ENCODE measurements around the gene INTS15. TPM values are rescaled to one million over a fixed set of nuclear protein-coding genes. Genes with fewer than 3 reads are reported as not detected.

Gene INTS15
- total RNA-seq, 1 donor from 2014 or later: 7.4 TPM

DNA sequence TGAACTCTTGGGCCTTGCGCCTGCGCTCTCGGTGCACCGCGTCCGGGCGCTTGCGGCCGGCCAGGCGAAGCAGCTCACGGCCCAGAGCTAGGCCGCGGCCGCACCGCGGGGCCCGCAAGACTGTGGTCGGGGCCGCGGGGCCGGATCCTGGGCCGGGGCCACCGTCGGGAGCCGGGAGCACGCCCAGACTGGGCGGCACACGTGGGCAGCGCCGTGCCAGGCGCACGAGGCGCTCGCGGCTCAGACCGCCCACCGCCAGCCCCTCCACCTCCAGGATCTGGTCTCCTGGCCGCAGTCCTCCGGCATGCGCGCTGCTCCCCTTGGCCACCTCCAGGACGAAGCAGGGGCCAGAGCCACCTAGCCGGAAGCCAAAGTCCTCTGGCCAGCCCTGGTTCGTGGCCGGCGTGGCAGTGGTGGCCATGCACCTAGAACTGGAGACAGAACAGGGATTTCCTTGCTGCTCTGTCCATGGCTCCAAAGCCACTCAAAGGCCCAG lies 38.8 kb upstream of the INTS15 start, which contains the start of gene GRID2IP:
GRID2IP (minus strand) TSS at position 446 of the 496 bp plus-strand sequence; CDS start at position 421, 25 bp downstream.
- FAIRE-seq (no peak), DNase-seq (ENCODE audit: low read depth) (no peak)
- TF ChIP-seq, protein P1, sequence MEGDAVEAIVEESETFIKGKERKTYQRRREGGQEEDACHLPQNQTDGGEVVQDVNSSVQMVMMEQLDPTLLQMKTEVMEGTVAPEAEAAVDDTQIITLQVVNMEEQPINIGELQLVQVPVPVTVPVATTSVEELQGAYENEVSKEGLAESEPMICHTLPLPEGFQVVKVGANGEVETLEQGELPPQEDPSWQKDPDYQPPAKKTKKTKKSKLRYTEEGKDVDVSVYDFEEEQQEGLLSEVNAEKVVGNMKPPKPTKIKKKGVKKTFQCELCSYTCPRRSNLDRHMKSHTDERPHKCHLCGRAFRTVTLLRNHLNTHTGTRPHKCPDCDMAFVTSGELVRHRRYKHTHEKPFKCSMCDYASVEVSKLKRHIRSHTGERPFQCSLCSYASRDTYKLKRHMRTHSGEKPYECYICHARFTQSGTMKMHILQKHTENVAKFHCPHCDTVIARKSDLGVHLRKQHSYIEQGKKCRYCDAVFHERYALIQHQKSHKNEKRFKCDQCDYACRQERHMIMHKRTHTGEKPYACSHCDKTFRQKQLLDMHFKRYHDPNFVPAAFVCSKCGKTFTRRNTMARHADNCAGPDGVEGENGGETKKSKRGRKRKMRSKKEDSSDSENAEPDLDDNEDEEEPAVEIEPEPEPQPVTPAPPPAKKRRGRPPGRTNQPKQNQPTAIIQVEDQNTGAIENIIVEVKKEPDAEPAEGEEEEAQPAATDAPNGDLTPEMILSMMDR (IDR thresholded peaks at IDR 0.05; ENCODE audit: insufficient read depth, low read length, severe bottlenecking): no peak
- H3K36me3 ChIP-seq (ENCODE audit: control insufficient read depth, insufficient read depth, low read length): no peaks in the 10 kb centered on the region
- no peak within 1 kb of the TSS for H3K4me3 ChIP-seq (ENCODE audit: low read depth, low read length)
- H3K27me3 ChIP-seq (ENCODE audit: control insufficient read depth, insufficient read depth, low read length): no peaks in the 10 kb centered on the region

DNA sequence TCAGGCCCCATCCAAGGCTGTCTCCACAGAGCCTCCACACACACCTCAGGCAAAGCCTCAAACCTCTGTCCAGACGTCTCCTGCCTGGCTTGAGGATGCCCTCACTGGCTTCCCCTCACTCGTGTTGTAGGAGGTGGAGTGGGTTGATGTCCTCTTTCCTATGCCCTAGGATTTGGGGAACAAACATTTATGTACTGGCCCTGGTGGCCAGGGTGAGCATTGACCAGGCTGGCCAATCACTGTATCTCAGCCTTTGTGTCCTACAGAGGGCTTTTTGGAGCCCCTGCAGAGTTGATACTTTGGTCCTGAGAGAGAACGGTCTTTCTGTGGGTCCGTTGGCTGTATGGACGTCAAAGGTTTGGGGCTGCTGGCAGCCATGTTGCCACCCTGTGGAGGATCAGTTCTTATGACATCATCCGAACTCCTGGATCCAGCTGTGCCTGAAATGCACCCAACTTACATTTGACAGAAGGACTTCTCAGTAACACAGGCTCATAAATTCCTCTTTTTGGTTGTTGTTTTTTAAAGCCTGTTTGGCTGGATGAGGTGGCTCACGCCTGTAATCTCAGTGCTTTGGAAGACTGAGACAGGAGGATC lies 36.3 kb upstream of the INTS15 start:
- DNase-seq (ENCODE audit: low read depth) (no peak), FAIRE-seq (no peak)
- H3K36me3 ChIP-seq (ENCODE audit: control insufficient read depth, insufficient read depth, low read length): no peaks in the 10 kb centered on the region
- H3K27me3 ChIP-seq (ENCODE audit: control insufficient read depth, insufficient read depth, low read length): no peaks in the 10 kb centered on the region
- TF ChIP-seq, protein P1 (IDR thresholded peaks at IDR 0.05; ENCODE audit: insufficient read depth, low read length, severe bottlenecking): no peak
- no peak overlapping the region for H3K4me3 ChIP-seq (ENCODE audit: low read depth, low read length)

DNA sequence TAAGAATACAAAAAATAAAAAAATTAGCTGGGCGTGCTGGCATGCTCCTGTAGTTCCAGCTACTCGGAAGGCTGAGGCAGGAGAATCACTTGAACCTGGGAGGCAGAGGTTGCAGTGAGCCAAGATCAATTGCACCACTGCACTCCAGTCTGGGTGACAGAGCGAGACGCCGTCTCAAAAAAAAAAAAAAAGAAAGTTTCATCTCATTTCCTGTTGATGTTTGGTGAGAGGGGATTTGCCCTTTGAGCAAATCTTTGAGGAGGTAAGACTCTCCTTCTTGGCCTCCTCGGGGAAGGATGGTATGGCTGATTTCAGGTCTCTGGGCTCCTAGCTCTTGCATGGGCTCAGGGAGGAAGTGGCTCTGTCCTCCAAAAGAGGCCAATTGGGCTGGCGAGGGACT lies 35.0 kb upstream of the INTS15 start:
- Histone ChIP-seq H3K36me3 (ENCODE audit: control insufficient read depth, insufficient read depth, low read length) (no peaks in the 10 kb centered on the region), H3K27me3 (ENCODE audit: control insufficient read depth, insufficient read depth, low read length) (no peaks in the 10 kb centered on the region), H3K4me3 (ENCODE audit: low read depth, low read length) (no peak overlapping the region)
- DNase-seq (ENCODE audit: low read depth) (no peak), FAIRE-seq (no peak)
- TF ChIP-seq, protein P1 (IDR thresholded peaks at IDR 0.05; ENCODE audit: insufficient read depth, low read length, severe bottlenecking): no peak

DNA sequence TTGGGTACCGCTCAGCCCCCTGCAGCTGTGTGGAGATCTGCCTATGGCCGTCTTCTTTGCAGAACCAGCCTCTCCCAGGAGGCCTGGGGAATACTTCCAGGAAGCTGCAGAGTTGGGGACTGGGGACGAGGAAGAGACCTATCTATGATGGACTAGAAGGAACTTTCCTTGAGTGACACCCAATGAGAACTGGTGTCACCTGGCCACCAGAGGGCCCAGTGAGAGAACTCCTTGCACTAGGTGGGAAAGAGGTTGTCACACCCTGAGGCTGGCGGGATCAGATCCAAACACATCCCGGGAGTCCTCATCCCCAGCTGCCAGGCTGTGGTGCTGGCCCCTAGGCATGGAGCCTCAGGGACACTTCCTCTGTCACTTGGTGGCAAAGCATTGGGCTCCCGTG lies 33.6 kb upstream of the INTS15 start:
- no peaks in the 10 kb centered on the region for H3K36me3 ChIP-seq (ENCODE audit: control insufficient read depth, insufficient read depth, low read length)
- H3K4me3 ChIP-seq (ENCODE audit: low read depth, low read length): no peak overlapping the region
- FAIRE-seq (no peak), DNase-seq (ENCODE audit: low read depth) (no peak)
- no peaks in the 10 kb centered on the region for H3K27me3 ChIP-seq (ENCODE audit: control insufficient read depth, insufficient read depth, low read length)
- TF ChIP-seq, protein P1 (IDR thresholded peaks at IDR 0.05; ENCODE audit: insufficient read depth, low read length, severe bottlenecking): peak; percentile 23

DNA sequence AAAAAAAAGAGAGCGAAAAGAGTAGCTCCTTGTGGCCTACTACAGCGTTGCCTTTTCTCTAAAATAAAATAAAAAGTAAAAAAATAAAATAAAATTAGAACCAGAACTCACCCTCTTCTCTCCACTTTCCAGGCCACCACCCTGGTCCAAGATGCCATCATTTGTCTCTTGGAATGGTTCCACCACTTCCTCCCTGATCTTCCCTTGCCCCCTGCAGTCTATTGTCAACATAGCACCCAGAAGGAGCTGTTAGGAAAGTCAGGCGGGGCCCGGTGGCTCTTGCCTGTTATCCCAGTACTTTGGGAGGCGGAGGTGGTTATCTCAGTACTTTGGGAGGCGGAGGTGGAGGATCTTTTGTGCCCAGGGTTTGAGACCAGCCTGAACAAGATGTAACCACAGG lies 31.0 kb upstream of the INTS15 start:
- DNase-seq (ENCODE audit: low read depth) (peak; percentile 19), FAIRE-seq (no peak)
- Histone ChIP-seq H3K36me3 (ENCODE audit: control insufficient read depth, insufficient read depth, low read length) (no peaks in the 10 kb centered on the region), H3K27me3 (ENCODE audit: control insufficient read depth, insufficient read depth, low read length) (no peaks in the 10 kb centered on the region), H3K4me3 (ENCODE audit: low read depth, low read length) (no peak overlapping the region)
- TF ChIP-seq, protein P1 (IDR thresholded peaks at IDR 0.05; ENCODE audit: insufficient read depth, low read length, severe bottlenecking): peak; percentile 19

DNA sequence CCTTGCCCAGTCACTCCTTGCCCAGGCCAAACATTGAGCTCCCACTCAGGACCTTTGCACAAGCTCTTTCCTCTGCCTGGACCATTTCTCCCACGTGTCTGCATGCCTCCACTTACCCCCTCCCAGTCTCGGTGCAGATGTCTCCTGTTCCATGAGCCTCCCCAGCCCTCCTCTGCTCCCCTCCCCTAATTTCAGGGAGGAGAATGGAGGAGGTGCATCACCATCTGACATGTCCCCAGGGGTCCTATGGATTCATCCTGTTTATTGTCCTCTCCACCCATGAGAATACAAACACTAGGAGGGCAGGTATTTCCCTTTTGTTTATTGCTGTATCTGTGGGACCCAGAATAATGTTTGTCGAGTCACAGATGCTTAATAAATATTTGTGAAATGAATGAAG lies 29.9 kb upstream of the INTS15 start:
- no peak for FAIRE-seq
- DNase-seq (ENCODE audit: low read depth): no peak
- no peaks in the 10 kb centered on the region for H3K27me3 ChIP-seq (ENCODE audit: control insufficient read depth, insufficient read depth, low read length)
- TF ChIP-seq, protein P1 (IDR thresholded peaks at IDR 0.05; ENCODE audit: insufficient read depth, low read length, severe bottlenecking): no peak
- H3K36me3 ChIP-seq (ENCODE audit: control insufficient read depth, insufficient read depth, low read length): no peaks in the 10 kb centered on the region
- no peak overlapping the region for H3K4me3 ChIP-seq (ENCODE audit: low read depth, low read length)

Measured in bronchial epithelial cell (primary cell).